ENCODE data around the gene WDR47.

DNA sequence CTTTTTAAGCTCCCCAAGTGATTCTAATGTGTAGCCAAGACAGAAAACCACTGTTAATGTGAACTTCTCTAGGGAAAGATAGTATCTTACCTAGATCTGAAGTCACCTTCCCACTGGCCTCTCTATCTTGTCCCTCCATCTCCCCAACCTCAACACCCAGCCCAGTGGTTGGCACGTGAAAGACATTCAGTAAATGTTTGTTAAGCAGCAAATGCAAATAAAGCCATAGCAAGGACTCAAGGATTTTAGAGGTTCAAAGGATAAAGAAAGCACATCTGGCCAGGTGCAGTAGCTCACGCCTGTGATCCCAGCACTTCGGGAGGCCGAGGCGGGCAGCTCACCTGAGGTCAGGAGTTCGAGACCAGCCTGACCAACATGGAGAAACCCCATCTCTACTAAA, 88.5 kb downstream of the WDR47 start:
- TF ChIP-seq, protein P1, sequence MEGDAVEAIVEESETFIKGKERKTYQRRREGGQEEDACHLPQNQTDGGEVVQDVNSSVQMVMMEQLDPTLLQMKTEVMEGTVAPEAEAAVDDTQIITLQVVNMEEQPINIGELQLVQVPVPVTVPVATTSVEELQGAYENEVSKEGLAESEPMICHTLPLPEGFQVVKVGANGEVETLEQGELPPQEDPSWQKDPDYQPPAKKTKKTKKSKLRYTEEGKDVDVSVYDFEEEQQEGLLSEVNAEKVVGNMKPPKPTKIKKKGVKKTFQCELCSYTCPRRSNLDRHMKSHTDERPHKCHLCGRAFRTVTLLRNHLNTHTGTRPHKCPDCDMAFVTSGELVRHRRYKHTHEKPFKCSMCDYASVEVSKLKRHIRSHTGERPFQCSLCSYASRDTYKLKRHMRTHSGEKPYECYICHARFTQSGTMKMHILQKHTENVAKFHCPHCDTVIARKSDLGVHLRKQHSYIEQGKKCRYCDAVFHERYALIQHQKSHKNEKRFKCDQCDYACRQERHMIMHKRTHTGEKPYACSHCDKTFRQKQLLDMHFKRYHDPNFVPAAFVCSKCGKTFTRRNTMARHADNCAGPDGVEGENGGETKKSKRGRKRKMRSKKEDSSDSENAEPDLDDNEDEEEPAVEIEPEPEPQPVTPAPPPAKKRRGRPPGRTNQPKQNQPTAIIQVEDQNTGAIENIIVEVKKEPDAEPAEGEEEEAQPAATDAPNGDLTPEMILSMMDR (IDR thresholded peaks at IDR 0.05), result no peak
- TF ChIP-seq ZFX (IDR thresholded peaks at IDR 0.05; ENCODE audit: borderline replicate concordance), result no peak

Data from 22Rv1 (cell line).